SU-DHL-6 (cell line): ENCODE results near the gene DLX2.
"Not testable (repeated sequence)": the region's sequence is repeated elsewhere in the genome, so short reads cannot be mapped to it uniquely, and the experiment has no call there.

ENCODE experiments used
- EZH2phosphoT487 ChIP-seq: fragments of 200-600 bp; sonication (generic), shearing (Covaris generic); conservative IDR thresholded peaks from 2 replicates; pipeline ENCODE4 v1.6.1; 2018; ENCODE audit warnings: mild to moderate bottlenecking, antibody characterized with exemption, low read length, moderate library complexity, mixed read lengths
- TF ChIP-seq, protein P1 (sequence below): fragments of 200-600 bp; sonication (generic); IDR thresholded peaks from one replicate; pipeline ENCODE4 v1.5.1; 2017; ENCODE audit warnings: antibody characterized with exemption, mild to moderate bottlenecking, low read length, moderate library complexity; ENCODE audit not compliant: insufficient read depth, poor library complexity, severe bottlenecking

DNA sequence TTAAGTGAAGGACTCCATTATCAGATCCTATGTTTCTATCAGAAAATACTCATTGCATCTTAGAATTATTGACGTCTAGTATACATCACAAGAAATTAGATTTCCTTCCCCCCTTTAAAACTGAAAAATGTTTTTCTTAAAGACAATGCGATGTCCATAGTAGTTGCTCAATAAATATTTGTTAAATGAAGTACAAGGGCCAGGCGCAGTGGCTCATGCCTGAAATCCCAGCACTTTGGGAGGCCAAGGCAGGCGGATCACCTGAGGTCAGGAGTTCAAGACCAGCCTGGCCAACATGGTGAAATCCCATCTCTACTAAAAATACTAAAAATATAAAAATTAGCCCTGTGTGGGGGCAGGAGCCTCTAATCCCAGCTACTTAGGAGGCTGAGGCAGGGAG lies 34.8 kb downstream of the DLX2 start:
- TF ChIP-seq, protein P1, sequence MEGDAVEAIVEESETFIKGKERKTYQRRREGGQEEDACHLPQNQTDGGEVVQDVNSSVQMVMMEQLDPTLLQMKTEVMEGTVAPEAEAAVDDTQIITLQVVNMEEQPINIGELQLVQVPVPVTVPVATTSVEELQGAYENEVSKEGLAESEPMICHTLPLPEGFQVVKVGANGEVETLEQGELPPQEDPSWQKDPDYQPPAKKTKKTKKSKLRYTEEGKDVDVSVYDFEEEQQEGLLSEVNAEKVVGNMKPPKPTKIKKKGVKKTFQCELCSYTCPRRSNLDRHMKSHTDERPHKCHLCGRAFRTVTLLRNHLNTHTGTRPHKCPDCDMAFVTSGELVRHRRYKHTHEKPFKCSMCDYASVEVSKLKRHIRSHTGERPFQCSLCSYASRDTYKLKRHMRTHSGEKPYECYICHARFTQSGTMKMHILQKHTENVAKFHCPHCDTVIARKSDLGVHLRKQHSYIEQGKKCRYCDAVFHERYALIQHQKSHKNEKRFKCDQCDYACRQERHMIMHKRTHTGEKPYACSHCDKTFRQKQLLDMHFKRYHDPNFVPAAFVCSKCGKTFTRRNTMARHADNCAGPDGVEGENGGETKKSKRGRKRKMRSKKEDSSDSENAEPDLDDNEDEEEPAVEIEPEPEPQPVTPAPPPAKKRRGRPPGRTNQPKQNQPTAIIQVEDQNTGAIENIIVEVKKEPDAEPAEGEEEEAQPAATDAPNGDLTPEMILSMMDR = not testable (repeated sequence)
- not testable (repeated sequence) for TF ChIP-seq EZH2phosphoT487
